Mammary epithelial cell (primary cell): ENCODE data around the gene SYNPO2L.

Source experiments
- EZH2 ChIP-seq: IDR thresholded peaks from 2 replicates; pipeline ENCODE4 v1.6.1; 2012; ENCODE audit warnings: low read length, inconsistent platforms, borderline replicate concordance
- TF ChIP-seq, protein P1 (sequence below), 2 donors: IDR thresholded peaks in 1 of 2; conservative IDR thresholded peaks in 1 of 2; 2 replicates each; pipeline ENCODE4 v1.5.1; 2011 to 2012; ENCODE audit warnings: inconsistent platforms in 2 of 2, low read length in 2 of 2, mild to moderate bottlenecking in 2 of 2, control low read depth in 1 of 2, low read depth in 1 of 2; ENCODE audit not compliant: insufficient read depth in 1 of 2; ENCODE audit errors: extremely low read depth in 1 of 2

DNA sequence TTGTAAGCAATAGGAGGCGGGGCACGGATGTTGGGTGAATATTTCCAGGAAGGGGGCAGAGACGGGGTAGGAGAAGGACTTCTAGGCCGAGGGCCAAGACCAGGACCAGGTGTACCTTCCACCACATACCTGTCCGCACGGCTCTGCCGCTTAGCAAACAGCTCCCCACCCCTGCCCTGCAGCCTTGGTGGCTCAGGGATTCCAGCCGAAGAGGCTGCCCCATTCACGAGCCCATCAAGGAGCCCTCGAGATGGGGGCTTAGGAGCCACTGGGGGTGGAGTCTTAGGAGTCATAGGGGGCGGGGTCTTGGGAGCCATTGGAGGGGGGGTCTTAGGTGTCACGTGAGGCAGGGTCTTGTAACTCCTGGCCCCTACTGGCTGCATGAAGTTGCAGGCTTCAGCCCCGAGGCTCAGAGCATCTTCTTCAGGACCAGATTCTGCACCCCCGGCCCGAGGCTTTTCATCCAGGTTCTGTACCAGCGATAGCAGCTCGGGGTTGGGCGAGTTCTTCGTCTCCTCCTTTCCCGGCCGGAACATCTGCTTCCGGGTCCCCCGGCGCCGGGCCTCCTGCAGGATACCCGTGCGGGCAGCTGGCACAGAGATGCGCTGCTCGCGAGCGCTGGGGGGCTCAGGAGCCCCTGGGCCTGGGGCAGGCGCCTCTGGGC lies 8.5 kb downstream of the SYNPO2L start:
- TF ChIP-seq, protein P1, sequence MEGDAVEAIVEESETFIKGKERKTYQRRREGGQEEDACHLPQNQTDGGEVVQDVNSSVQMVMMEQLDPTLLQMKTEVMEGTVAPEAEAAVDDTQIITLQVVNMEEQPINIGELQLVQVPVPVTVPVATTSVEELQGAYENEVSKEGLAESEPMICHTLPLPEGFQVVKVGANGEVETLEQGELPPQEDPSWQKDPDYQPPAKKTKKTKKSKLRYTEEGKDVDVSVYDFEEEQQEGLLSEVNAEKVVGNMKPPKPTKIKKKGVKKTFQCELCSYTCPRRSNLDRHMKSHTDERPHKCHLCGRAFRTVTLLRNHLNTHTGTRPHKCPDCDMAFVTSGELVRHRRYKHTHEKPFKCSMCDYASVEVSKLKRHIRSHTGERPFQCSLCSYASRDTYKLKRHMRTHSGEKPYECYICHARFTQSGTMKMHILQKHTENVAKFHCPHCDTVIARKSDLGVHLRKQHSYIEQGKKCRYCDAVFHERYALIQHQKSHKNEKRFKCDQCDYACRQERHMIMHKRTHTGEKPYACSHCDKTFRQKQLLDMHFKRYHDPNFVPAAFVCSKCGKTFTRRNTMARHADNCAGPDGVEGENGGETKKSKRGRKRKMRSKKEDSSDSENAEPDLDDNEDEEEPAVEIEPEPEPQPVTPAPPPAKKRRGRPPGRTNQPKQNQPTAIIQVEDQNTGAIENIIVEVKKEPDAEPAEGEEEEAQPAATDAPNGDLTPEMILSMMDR (conservative IDR thresholded peaks at IDR 0.05 in 1 of 2, IDR thresholded peaks at IDR 0.05 in 1 of 2; ENCODE audit: extremely low read depth in 1 of 2, insufficient read depth in 1 of 2, low read depth in 1 of 2, low read length in 2 of 2): no peak
- no peak for TF ChIP-seq EZH2
